NCI-H2029 treated with DMSO at 0.1 percent for 48 hours (cell line): Measurements from ENCODE around the gene POLRMT.
"Not testable (repeated sequence)": the region's sequence is repeated elsewhere in the genome, so short reads cannot be mapped to it uniquely, and the experiment has no call there.

Experiments
- DNase-seq: peaks from one replicate; lab custom pipeline; 2025; lab: John Stamatoyannopoulos, UW

The POLRMT gene

DNA sequence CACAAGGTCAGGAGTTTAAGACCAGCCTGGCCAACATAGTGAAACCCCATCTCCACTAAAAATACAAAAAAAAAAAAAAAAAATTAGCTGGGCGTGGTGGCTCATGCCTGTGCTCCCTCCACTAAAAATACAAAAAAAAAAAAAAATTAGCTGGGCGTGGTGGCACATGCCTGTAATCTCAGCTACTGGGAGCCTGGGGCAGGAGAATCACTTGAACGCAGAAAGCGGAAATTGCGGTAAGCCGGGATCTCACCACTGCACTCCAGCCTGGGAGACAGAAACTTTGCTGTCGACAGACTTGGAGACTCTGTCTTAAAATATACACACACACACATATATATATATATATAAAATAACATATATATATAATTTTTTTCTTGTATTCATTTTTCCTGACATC is 6.8 kb downstream of the POLRMT start:
- DNase-seq, result not testable (repeated sequence)

DNA sequence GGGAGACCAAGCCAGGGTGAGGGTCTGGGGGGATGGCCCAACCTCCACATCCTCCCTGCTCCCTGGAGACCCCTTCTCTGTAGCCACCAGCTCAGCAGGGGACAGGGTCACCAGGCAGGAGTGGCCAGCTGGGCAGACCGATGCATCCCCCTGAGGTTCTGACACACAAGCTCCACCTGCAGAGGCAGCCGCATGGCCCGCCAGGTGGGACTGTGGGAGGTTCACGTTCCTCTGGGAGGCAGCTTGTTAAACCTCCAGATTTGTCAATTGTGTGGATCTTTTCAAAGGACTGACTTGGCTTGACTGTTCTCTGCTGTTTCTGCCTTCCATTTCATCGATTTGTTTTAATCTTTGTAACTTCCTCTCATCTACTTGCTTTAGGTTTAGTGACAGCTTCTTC is 8.1 kb downstream of the POLRMT start:
- DNase-seq, result no peak

DNA sequence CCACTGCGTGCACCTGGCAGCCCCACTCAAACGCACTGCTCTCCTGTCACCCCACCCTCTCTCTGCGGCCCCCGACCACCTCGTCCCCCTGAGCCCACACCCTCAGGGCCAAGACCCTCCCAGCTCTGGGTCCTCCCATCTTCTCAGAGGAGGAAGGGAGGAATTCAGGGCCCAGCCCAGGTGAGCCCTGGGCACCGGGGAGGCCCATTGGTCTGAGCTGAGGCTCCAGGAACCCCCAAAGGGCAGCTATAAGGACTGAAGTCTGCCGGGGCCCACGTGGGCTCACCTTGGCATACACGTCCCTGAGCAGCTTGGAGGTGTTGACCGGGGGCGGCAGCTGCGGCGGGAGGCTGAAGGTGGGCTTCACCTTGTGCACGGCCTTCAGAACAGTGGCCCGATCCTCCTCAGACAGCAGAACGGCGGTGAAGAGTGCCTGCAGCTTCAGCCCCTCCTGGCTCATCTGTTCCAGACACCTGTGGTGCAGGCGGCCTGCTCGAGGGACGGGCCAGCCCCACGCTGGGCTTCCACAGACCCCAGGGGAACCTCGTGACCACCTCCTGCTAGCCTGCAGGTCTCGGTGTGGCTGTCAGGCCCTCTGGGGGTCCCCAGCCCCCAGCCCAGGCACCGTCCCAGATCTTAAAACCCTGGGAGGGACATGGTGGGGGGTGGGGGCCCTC is 8.8 kb downstream of the POLRMT start:
- DNase-seq, result no peak

DNA sequence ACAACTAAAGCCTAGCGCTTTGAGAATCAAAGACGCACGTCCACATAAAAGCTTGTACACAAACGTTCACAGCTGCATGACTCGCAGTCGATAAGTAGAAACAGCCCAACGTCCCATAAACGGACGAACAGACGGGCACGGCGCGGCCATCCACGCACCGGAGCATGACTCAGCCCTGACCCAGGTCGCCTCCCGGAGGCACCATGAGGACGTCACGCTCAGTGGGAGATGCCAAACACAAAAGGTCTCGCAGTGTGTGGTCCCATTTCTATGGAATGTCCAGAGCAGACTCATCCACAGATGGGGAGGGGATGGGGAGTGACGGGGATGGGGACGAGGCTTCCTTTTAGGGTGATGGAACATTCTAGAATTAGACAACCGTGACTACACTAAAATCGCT is 9.4 kb downstream of the POLRMT start:
- DNase-seq, result no peak

DNA sequence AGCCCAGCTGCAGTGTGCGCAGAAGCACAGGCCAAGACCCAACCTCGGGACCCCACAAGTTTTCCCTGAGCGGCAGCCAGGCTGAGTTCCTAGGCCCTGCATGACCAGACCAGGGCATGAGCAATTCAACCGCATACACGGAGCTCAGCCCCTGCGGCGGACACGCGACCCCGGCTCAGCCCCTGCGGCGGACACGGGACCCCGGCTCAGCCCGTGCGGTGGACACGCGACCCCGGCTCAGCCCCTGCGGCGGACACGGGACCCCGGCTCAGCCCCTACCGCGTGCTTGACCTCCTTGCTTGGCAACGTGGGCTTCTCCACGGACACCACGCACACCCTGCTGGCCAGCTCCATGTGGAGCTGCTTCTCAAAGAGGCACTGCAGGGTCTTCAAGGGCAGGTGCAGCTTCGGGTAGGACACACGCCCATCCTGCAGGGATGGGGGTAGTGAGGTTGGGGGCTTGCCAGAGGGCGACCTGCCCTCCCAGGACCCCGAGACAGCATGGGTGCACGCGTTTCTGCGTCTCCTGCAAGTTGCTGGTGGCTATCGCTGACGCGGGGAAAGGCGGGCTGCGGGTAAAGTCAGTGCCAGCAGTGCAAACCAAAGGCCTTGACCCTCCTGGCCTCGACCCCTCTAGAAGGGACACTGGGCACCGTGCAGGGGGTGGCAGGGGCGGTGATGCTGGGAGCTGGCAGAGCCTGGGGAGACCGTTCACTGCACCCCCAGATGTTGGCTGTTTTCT is 10.0 kb downstream of the POLRMT start:
- DNase-seq, result no peak

DNA sequence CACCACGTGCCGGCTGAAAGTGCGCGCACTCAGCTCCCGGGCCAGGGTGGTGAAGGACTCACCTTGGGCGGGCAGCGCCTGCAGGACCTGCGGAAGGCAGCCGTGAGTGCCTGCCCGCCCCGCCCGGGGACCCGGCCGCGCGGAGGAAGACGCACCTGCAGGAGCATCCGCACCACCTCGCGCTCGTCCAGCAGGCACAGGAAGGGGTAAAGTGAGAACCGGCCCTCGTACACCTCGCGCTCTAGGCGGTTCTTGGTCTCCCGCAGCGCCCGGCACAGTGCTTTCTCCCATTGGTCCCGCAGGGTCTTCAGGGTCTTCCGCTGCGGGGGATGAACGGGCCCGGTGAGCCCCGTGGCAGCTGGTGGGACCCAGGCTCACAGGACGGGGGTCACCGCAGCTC is 10.7 kb downstream of the POLRMT start:
- no peak for DNase-seq

DNA sequence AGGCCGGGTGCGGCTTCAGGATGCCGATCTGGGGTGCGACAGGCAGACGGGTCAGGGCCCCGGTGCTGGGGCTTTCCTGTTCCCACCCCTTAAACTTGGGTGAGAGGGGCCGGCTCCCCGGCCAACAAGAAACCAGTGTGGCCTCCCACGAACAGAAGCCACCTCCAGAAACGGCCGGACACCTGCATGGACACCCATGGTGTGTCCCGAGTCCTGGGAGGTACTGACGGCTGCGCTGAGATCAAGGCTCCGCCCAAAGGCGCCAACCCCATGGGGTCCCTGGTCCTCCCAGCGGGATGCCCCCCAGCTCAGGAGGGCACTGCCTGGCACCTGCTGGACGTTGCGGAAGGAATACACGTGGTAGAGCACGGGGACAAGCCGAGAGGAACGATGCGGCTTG is 11.5 kb downstream of the POLRMT start:
- no peak for DNase-seq

DNA sequence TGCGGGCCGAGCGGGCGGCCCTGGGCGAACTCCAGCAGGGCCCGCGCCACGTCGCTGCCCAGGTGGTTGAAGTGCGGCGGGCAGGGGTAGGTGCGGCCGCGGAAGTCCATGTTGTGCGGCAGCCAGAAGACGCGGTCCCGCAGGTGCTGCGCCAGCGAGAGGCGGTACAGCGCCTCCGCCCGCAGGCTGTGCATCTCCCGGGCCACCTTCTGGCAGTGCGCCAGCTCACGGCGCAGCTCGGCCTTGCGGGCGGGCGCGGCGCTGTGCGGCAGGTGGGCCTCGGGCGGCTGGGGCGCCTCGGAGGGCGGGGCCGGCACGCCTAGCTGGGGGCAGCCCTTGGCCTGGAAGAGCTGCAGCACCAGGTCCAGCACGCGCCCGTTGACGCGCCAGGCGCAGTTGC is 12.1 kb downstream of the POLRMT start:
- not testable (repeated sequence) for DNase-seq

DNA sequence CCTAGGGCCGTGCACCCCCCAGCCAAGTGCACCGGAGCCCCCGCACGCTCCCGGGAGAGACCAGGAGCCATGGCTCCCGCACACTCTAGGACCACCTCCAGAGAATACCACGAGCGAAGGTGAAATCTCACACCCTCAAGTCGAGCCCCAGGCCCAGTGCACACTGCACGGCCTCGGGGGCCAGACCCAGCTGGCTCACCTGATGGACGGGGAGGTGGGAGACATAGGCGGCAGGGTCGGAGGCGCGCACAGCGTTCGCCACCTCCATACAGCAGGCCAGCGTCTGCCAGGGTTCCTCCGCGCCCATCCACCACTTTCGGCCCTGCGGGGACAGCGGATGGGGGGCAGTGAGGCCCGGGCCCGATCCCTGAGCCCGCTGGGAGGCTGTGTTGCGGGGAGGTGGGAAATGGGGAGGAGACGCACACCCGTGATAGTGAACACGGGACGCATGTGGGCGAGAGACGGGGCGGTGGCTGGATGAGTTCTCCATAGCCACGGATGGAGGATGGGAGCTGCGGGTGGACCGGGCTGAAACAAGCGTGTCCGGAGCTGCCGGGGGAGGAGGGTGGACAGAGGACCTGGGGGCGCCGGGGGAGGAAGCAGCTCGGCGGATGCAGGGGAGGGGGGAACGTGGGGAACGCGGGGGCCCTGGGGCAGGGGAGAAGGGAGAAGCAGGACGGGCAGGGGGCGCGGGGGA is 13.0 kb downstream of the POLRMT start:
- DNase-seq, result no peak

DNA sequence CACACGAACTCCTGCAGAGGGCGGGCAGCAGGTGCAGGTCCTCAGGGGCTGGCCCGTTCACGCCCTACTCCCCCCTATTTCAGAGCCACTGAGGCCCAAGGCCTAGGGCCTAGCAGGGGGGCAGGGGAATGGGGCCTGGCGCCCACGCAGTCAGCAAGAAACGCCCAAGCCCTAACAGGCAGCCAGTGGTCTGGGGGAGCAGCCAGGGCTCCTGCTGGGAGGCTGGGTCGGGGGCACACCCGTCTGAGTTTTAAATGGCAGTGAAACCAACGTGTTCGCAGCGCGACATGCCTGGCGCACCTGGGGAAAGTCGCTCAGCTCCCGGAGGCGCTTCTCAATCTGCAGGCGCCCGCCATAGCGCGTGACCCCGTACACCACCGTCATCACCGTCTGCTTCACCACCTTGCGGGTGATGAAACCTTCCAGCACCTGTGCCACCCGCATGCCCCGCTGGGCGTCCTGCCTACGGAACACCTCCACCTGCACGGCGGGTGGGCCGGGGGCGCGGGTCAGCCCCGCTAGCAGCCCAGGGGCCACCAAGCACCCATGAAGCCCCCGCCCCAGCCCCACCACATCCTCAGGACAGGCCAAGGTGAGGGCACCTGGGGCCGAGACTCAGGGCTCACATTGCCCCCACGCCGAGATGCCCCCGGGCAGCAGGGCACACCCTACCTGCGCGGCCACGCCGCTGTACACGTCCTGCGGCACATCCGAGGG is 13.9 kb downstream of the POLRMT start:
- DNase-seq, result no peak

DNA sequence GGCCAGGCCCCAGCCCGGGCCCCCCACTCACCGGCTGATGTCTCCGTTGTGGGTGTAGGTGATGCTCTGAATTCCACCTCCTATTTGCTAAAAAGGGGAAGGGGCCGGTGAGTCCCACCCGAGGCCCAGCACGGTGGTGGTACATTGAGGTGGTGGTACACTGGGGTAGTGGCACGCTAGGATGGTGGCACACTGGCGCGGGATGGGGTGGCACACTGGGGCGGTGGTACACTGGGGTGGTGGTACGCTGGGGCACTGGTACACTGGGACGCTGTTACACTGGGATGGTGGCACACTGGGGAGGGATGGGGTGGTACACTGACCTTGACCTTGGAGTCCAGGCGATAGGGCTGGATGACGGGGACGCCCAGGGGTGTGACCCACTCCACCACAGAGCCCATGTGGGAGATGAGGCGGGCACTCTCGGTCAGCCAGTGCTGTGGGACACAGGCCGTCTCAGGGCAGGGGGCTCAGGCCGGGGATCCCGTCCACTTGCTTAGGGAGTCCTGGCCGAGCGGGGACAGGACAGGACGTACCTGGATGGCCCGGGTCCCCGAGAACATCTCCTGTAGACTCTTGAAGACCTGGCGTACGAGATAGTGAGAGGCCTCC is 14.6 kb downstream of the POLRMT start:
- no peak for DNase-seq

DNA sequence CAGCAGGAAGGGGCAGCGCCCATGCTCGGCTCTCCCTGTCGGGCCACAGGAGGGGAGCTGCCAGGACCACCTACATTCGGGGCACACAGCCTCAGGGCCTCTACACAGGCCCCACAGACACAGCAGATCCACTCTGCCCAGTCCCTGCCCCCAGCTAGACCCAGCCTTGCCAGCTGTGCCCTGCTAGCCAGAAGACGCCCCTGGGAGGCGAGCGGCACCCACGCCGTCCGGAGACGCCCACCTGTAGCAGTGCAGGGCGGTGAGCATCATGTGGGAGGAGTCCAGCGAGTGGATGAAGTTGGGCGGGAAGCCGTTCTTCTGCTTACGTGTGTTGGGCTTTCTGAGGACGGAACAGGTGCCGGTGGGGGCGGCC is 15.1 kb downstream of the POLRMT start:
- no peak for DNase-seq

DNA sequence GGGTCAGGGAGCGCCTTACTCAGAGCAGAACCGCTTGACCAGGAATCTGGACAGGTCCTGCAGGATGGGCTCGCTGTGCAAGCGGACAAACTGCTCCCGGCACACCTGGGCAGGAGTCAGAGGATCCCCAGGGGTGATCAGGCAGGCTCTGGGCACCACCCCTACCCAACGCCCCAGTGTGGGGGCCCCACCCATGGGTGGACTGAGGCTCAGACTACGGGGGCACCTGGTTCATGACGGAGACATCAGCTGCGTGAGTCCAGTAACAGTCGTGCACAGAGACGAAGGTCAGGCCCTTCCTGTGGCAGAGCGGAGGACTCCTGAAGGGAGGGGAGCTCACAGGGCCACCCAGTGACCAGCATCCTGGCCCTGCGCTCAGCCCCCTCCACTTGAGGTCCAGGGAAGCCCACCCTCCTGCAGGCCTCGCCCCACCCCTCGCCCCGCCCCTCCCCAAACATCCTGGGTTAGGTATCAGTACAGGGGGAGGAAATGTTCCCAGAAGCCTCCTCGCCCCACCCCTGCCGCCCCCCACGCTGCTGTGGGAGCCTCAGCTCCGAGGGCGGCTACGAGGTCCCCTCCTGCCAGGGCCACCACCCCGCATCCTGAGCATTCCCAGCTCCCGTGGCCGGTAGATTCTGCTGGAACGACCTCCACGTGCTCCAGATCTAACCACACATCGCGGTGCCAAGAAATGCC is 15.6 kb downstream of the POLRMT start:
- DNase-seq, result no peak

DNA sequence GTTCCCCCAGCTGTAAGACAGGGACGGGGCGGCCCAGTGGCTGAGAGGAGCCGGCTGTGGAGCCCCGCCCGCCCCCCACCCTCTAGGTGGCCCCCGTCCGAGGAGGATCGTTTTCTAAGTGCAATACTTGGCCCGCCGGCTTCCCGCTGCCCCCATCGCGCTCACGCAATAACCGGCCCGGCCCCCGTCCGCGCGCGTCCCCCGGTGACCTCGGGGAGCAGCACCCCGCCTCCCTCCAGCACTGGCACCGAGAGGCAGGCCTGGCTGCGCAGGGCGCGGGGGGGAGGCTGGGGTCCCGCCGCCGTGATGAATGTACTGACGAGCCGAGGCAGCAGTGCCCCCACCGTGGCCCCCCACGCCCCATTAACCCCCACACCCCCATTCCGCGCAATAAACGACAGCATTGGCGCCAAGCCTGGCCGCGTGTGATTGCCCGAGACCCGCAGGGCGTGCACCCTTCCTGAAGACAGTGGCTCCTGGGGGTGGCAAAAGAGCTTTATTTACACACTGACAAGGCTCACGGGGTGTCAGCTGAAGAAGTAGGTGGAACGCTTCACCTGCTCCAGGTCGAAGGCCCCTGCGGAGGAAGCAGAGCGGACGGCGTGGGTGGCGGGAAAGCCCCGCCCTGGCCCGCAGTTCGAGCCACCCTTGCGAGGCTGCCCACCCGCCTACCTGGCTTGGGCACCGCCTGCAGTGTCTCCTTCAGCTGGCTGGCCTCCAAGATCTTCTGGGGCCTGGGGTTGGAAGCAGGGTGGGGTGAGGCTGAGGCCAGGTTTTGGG is 16.4 kb downstream of the POLRMT start:
- DNase-seq, result no peak

DNA sequence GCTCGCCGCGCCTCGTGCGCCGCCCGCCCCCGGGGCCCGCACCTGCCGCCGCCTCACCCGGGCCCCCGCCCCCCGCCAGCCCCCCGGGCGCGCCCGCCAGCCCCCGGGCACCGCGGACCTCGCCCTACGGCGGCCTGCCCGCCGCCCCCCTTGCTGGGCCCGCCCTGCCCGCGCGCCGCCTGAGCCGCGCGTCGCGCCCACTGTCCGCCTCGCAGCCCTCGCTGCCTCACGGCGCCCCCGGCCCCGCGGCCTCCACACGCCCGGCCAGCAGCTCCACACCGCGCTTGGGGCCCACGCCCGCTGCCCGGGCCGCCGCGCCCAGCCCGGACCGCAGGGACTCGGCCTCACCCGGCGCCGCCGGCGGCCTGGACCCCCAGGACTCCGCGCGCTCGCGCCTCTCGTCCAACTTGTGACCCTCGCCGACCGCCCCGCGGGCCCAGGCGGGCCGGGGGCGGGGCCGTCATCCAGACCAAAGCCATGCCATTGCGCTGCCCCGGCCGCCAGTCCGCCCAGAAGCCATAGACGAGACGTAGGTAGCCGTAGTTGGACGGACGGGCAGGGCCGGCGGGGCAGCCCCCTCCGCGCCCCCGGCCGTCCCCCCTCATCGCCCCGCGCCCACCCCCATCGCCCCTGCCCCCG is 17.2 kb downstream of the POLRMT start:
- DNase-seq, result no peak

DNA sequence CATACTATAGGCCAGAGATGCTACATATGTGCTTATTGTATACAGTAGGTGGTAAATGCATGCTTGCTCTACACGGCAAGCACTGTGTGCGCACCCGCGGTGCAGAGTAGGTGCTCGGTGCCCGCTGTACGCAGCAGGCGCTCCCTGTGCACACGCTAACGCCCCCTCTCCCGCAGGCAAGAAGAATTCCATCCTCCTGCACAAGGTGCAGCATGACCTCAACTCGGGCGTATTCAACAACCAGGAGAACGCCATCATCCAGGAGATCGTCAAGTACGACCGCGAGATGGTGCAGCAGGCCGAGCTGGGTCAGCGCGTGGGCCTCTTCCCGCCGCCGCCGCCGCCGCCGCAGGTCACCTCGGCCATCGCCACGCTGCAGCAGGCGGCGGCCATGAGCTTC is 17.7 kb downstream of the POLRMT start:
- no peak for DNase-seq

DNA sequence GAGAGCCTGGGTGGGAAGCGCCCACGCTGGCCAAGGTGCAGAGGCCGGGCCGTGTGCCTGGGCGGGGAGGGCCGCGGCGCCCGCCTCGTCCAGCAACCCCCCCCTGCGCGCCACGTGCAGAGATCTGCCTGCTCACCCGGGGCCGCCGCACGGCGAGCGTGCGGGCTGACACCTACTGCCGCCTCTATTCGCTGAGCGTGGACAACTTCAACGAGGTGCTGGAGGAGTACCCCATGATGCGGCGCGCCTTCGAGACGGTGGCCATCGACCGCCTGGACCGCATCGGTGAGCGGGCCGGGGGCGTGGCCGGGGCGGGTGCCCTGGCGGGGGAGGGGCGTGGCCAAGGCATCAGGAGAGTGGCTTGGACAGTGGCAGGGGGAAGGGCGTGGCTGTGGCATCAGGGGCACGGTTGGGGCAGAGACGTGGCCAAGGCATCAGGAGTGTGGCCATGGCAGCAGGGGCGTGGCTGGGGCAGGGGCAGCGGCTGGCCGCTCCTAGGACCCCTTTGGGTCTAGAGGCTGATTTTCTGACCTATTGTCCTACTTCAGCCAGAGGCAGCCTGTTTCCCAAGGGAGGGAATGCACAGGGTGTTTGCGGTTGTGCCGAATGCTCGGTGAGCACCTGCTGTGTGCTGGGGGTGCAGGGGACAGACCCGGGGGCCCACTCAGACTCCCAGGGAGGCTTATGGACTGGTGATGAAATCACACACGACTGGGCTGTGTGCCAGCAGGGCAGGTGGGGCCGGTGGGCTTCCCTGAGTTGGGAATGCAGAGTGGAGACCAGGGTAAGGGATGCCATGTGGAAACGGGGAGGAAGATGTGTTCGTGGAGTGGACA is 19.4 kb downstream of the POLRMT start:
- no peak for DNase-seq

DNA sequence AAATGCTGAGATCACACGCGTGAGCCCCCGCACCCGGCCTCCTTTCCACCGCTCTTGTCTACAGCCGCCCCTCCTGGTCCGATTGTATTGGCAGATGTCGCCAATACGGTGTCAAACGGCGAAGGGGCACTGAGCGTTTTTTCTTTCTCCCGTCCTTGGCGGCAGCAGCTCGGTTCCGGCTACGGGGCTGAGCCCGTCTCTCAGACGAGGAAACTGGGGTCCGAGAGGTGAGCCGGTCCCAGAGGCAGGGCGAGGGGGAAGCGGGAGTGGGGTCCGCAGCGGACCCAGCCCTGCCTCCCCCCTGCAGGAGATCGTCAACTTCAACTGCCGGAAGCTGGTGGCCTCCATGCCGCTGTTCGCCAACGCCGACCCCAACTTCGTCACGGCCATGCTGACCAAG is 20.4 kb downstream of the POLRMT start:
- DNase-seq, result no peak

DNA sequence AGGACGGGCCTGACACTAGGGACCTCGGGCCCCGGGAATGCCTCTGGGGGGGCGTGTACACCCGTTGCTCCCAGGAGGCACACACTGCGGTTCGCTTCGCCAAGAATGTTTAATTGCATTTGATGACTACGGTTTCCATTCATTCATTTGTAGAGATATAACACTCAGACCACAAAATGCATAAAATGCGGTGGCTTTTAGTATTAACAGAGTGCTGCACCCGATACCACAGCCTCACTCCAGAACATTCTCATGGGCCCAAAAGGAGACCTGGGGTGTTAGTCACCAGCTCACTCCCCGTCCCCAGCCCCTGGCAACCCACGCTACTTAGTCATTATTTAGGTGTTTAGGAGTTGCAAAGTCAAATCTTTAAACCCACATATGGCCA is 21.9 kb downstream of the POLRMT start:
- no peak for DNase-seq
